ENCODE data around the gene RAB33B. TPM values are rescaled to one million over a fixed set of nuclear protein-coding genes. Genes with fewer than 3 reads are reported as not detected.

The RAB33B gene
- total and polyA plus RNA-seq, 9 of the 15 experiments (the other 6 are each of a cell fraction or from before 2014, with no cell fraction given), result 1.7 to 3.7 (median 3.0) TPM

DNA sequence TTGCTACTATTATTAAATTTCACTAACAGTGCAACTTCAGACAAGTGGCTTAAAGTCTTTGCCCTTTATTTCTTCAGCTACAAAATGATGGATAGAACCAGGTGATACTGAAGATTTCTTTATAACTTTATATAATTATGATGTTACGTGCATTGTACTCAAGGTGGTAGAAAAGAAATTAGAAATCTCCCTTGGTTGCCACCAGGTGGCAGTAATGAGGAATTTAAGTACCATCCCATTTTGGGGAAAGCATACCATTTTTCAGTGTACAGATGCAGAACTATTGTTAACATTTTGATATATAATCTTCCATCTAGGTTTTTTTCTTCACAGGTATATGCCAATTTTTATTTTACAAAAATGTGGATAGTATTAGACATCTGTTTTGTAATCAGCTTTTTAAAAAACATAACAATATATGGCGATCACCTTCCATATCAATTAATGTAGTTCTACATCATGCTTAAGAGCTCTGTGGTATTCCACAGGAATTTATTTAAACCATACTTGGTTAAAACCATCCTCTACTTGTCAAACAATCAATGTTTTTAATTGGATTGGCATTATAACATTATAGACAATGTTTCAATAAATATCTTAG, 37.7 kb upstream of the RAB33B start:
- DNase-seq (ENCODE audit: extremely low read depth in 1 of 4, low spot score in 3 of 4) (peak; percentile 31 to 72 (median 36)), ATAC-seq (peak; percentile 79), FAIRE-seq (peak; percentile 51)
- 77% methylated on average over 2 of the region's 2 CpGs for WGBS (ENCODE audit: insufficient coverage, low coverage, missing lambda C conversion rate)
- H2AFZ ChIP-seq (ENCODE audit: low read depth, low read length), result no peak overlapping the region
- H3K9me1 ChIP-seq (ENCODE audit: control insufficient read depth, insufficient read depth, low read length), result no peaks in the 10 kb centered on the region
- no peak overlapping the region for H3K4me3 ChIP-seq
- POLR2A ChIA-PET, result no interaction called here
- H3K9ac ChIP-seq (ENCODE audit: insufficient read depth in 1 of 2, low read depth in 2 of 2, low read length in 2 of 2), result no peak overlapping the region
- CTCF ChIA-PET (ENCODE audit: low intra/inter-chr PET ratio), result interaction anchor here (1.3 to 1.6 kb wide), 2 partner anchors 115 to 218 kb away, joined by 4 to 6 read pairs; no protein-coding TSS in a partner anchor
- no peaks in the 10 kb centered on the region for H4K20me1 ChIP-seq (replicated peaks; ENCODE audit: control insufficient read depth, insufficient read depth, low read length)
- H3K4me1 ChIP-seq (replicated peaks in 1 of 2; ENCODE audit: control insufficient read depth in 2 of 2, insufficient read depth in 2 of 2, low read length in 2 of 2), result no peaks in the 10 kb centered on the region
- H3K9me3 ChIP-seq (replicated peaks; ENCODE audit: control insufficient read depth, insufficient read depth, low read depth, low read length), result no peaks in the 10 kb centered on the region
- intact Hi-C loops (cut with micrococcal nuclease), result loop anchor here (1.0 to 2.0 kb wide), 2 partner anchors 37 to 115 kb away; no protein-coding TSS in a partner anchor
- 0 out of 3 replicates have a peak, but pooled peaks cover 2% of the 10 kb centered on the region for H3K36me3 ChIP-seq (ENCODE audit: control insufficient read depth, insufficient read depth, low read length)
- in situ Hi-C loops (cut with MboI), result no loop called here
- BruUV-seq (replicated peaks), result no TSS peak
- no peaks in the 10 kb centered on the region for H3K27me3 ChIP-seq (ENCODE audit: control insufficient read depth in 2 of 2, insufficient read depth in 2 of 2, low read length in 2 of 2)
- H3K4me2 ChIP-seq (ENCODE audit: insufficient read depth, low read length), result no peak overlapping the region
- no peaks in the 10 kb centered on the region for H3K79me2 ChIP-seq (ENCODE audit: control insufficient read depth, insufficient read depth, low read length)
- no peak overlapping the region for H3K27ac ChIP-seq (ENCODE audit: extremely low read depth, low read depth, low read length)
- TF ChIP-seq HEY1 (CRISPR knock-in tag; IDR thresholded peaks at IDR 0.05; ENCODE audit: borderline replicate concordance), result no peak
- TF ChIP-seq RAD21 (CRISPR knock-in tag; conservative IDR thresholded peaks at IDR 0.05 in 1 of 2, IDR thresholded peaks at IDR 0.05 in 1 of 2), result peak in 1 of 2 experiments; percentile 67; a peak in 3 of 4 replicates
- TF ChIP-seq, protein P1, sequence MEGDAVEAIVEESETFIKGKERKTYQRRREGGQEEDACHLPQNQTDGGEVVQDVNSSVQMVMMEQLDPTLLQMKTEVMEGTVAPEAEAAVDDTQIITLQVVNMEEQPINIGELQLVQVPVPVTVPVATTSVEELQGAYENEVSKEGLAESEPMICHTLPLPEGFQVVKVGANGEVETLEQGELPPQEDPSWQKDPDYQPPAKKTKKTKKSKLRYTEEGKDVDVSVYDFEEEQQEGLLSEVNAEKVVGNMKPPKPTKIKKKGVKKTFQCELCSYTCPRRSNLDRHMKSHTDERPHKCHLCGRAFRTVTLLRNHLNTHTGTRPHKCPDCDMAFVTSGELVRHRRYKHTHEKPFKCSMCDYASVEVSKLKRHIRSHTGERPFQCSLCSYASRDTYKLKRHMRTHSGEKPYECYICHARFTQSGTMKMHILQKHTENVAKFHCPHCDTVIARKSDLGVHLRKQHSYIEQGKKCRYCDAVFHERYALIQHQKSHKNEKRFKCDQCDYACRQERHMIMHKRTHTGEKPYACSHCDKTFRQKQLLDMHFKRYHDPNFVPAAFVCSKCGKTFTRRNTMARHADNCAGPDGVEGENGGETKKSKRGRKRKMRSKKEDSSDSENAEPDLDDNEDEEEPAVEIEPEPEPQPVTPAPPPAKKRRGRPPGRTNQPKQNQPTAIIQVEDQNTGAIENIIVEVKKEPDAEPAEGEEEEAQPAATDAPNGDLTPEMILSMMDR (IDR thresholded peaks at IDR 0.05 in 2 of 3, conservative IDR thresholded peaks at IDR 0.05 in 1 of 3; ENCODE audit: insufficient read depth in 2 of 3, low read depth in 1 of 3, low read length in 3 of 3), result peak; percentile 49 to 70 (median 57); a peak in 5 of 6 replicates
- no peak for TF ChIP-seq ZNF586 (CRISPR knock-in tag; conservative IDR thresholded peaks at IDR 0.05)
- TF ChIP-seq, protein P2, sequence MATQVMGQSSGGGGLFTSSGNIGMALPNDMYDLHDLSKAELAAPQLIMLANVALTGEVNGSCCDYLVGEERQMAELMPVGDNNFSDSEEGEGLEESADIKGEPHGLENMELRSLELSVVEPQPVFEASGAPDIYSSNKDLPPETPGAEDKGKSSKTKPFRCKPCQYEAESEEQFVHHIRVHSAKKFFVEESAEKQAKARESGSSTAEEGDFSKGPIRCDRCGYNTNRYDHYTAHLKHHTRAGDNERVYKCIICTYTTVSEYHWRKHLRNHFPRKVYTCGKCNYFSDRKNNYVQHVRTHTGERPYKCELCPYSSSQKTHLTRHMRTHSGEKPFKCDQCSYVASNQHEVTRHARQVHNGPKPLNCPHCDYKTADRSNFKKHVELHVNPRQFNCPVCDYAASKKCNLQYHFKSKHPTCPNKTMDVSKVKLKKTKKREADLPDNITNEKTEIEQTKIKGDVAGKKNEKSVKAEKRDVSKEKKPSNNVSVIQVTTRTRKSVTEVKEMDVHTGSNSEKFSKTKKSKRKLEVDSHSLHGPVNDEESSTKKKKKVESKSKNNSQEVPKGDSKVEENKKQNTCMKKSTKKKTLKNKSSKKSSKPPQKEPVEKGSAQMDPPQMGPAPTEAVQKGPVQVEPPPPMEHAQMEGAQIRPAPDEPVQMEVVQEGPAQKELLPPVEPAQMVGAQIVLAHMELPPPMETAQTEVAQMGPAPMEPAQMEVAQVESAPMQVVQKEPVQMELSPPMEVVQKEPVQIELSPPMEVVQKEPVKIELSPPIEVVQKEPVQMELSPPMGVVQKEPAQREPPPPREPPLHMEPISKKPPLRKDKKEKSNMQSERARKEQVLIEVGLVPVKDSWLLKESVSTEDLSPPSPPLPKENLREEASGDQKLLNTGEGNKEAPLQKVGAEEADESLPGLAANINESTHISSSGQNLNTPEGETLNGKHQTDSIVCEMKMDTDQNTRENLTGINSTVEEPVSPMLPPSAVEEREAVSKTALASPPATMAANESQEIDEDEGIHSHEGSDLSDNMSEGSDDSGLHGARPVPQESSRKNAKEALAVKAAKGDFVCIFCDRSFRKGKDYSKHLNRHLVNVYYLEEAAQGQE (IDR thresholded peaks at IDR 0.05; ENCODE audit: borderline replicate concordance), result peak; percentile 38; the same call in 1 of the 2 replicates
- TF ChIP-seq, protein P2 (CRISPR knock-in tag; IDR thresholded peaks at IDR 0.05; ENCODE audit: low read depth), result no peak
- TF ChIP-seq ZFP30 (CRISPR knock-in tag; IDR thresholded peaks at IDR 0.05; ENCODE audit: borderline replicate concordance), result no peak
- peak; percentile 47; the same call in 1 of the 2 replicates for TF ChIP-seq SMC3 (conservative IDR thresholded peaks at IDR 0.05; ENCODE audit: insufficient read depth, low read depth, low read length)
- TF ChIP-seq NBN (IDR thresholded peaks at IDR 0.05; ENCODE audit: low read depth), result no peak
- no peak for TF ChIP-seq TCFL5 (CRISPR knock-in tag; conservative IDR thresholded peaks at IDR 0.05)

Data from K562 (cell line).